GM21360 (cell line): ENCODE results near the gene OGG1.

ENCODE experiments used
- ATAC-seq: cut with Tn5 transposase; IDR thresholded peaks from one replicate; pipeline ENCODE4 v1.9.1; 2021; ENCODE audit warnings: mild to moderate bottlenecking, moderate library complexity; ENCODE audit not compliant: unreplicated experiment

The OGG1 gene

DNA sequence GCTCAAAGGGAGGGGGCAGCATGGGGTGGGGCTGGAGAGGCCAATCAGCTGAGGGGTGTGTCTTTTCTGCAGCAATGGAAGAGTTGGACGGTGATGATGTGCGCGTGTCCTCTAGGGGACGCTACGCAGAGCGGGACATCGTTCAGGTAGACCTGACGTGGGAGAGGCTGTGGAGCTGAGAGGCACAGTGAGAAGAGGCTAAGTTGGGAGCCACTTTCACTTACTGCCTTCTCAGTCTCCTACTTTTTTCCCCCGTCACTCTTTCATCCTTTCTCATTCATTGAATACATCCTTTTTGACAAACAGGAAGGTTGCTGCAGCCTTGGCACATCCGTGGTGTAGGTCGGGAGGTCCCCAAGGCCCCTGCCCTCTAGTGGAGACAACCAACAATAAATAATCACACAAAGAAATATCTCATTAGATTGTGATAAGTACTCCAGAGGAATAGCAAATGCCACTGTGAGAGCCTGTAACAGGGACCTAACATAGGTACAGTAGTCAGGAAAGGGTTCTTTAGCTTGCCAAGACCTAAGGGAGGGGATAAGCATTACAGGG lies 22.6 kb upstream of the OGG1 start:
- no peak for ATAC-seq

DNA sequence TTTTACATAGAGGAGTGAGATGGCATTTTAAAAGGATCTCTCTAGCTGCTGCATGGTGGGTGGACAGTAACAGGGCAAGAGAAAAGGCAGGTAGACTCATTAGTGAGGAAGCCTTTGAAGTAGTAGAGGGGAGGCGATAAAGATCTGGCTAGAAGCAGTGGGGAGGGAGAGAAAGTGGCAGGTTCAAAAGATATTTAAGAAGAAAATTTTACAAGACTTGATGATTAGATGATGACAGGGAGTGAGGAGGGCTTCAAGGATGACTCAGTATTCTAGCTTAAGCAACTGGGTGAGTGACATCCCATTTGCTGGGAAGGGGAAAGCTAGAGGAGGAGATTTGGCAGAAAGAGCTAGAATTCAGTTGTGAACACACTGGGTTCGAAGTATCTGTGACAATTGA lies 22.0 kb upstream of the OGG1 start:
- ATAC-seq, result no peak

DNA sequence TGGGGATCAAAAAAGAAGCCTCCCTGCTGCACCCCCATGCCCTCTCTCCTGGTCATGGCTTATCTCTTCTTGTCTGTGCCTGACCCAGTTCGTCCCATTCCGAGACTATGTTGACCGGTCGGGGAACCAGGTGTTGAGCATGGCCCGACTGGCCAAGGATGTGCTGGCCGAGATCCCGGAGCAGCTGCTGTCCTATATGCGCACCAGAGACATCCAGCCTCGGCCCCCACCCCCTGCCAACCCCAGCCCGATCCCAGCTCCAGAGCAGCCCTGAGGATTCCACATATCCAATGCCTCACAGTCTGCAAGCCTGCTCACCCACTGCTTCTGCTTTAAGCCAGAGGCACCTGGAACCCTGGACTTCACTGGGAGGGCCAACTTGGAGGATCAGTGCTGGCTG lies 20.3 kb upstream of the OGG1 start:
- no peak for ATAC-seq

DNA sequence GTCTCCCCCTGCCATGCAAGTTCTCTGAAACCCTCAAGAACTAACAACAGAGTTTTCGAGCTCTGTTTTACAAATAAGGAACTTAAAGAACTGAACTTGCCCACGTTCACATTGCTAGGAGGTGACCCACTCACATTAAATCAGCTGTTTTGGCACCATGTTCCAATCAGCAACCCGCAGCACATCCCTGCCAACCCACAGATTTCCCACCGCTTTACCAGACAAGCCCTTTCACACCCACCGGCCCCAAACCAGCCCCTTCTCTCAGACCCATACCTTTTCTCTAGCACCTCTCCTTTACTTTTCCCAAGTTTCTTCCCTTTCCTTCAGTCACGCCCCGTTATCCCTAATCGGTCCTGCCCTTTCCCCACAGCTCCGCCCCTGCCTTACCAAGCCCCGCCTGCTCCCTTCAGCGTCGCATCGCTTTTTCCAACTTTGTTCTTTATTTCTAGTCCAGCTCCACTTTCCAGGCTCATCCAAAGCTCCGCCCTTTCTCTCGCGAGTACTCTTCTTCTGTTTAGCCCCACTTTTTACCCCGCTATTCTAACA lies 19.0 kb upstream of the OGG1 start:
- peak; percentile 33 for ATAC-seq

DNA sequence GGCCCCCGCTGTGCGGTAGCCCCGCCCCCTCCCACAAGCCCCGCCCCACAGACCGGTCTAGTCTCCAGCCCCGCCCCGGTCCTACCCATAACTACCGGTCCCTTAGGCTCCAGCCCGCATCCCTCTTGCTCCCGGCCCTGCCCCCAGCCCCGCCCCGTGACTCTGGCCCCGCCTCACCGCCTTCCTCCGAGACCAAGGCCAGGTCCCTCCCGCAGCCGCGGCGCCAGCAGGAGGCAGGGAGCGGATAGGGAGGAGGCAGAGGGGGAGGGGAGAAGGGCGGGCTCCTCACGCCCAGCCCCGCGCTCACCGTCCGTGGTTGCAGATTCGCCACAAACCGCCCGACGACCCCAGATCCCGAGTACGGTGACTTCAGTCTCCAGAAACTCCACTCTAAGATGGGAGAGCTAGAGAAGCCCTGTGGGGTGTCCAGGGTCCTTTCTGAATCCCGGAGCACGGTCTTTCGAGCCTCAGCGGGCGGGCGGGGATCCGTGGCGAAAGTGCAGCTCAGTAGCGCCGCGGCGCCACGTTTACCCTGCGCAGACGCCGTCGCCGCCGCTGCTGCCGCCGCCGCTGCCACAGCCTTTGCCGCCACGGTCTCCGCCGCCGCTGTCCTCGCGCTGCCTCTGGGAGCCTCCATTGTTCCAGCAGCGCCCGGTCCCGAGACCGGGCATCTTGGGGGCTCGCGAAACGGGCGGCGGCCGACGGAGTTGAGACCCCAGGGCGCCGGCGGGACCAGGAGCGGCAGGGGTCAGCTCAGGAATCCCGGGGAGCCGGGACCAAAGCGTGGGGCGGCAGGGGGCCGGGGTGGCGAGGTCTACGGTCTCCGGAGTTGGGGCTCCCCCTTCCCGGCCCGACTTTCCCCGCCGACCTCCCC lies 18.3 kb upstream of the OGG1 start, which contains the start of gene BRPF1:
BRPF1 (plus strand) TSS at position 530 of the 874 bp plus-strand sequence. CDS start 2,406 bp downstream, outside the sequence.
- ATAC-seq, result peak; percentile 92

DNA sequence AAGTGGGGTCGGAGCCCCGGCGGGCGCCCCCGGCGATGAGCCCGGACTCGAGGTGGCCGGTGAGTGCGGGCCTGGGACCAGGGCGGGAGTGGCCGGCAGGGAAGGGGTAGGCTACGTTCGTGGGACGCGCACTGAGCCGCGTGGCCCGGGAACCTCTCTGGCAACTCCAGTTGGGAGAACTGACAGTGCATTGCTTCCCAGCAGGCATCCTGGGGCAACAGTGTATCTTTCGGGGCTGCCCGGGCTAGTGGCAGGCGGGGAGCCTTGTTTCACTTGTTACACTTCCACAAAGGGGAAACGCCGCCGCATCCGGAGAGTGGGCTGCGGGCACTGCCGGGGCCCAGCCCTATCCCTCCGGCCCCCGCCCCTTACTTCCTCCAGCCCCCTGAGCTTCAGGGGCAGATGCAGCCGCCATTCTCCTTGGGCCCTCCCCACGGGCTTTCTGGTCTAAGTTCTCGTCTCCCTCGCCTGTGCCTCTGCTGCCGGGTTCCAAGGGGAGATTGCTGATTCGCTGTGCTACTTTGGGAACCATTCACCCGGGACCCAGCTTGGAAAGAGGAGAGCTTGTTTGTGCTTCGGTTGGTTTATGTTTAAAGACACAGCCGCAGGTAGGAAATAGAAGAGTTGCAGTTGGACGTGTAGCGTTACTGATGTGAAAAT lies 17.5 kb upstream of the OGG1 start:
- ATAC-seq, result peak; percentile 14

DNA sequence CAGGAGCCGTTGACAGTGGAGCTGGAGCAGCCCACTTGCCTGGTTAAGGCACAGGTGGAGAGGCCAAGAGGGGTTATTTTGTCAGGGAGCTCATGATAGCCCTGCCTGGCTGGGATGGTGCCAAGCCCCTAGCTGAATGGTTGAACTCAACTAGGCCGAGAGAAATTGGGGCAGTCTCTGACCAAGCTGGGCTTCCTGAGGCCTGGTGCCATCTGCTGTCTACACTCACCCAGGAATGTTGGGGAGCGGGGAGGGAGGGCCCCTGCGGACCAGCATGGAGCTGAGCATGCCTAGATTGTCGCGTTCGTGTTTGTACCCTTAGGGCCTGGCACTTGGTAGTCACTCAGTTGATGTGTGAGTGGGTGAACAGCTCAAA lies 17.0 kb upstream of the OGG1 start:
- no peak for ATAC-seq

DNA sequence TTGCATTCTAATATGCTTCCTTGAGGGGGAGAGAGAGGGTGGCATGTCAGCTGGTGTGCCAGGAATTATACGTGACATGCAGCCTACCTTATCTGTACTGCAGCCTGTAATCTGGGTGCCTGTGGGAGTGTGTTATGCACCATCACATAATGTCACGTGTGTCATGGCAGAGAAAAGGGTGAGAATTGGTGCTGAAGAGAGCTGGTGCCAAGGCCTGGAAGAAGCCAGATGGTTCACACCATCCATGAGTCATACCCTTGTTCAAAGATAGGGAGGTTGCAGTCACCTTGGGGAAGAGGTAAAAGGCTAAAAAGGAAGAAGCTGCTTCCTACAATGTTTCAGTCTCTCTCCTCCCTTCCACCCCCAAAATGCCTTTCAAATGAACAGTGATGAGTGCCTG lies 12.9 kb upstream of the OGG1 start:
- ATAC-seq, result no peak

DNA sequence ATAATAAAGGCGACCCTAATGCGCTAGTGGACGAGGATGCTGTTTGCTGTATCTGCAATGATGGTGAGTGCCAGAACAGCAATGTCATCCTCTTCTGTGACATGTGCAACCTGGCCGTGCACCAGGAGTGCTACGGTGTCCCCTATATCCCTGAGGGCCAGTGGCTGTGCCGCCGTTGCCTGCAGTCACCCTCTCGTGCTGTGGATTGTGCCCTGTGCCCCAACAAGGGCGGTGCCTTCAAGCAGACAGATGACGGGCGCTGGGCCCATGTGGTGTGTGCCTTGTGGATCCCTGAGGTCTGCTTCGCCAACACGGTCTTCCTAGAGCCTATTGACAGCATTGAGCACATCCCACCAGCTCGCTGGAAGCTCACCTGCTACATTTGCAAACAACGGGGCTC lies 10.6 kb upstream of the OGG1 start:
- no peak for ATAC-seq

DNA sequence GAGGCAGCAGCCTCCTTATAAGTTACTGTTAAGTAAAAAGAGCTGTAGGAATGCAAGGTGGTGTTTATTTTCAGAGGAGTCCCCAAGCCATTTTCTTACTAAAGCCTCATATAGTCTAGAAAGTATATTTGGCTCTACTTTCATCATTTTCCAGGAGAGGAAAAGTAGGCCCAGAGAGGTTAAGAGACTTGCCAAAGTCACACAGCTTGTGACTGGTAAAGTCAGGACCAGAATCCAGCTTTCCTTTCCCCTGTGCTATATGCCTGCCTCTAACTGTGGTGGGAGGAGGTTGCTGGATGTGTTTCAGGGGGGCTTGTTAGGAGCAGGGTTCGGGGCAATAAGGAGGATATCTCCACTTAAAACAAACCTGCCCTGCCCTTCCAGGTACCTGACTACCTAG lies 7.2 kb upstream of the OGG1 start:
- no peak for ATAC-seq

DNA sequence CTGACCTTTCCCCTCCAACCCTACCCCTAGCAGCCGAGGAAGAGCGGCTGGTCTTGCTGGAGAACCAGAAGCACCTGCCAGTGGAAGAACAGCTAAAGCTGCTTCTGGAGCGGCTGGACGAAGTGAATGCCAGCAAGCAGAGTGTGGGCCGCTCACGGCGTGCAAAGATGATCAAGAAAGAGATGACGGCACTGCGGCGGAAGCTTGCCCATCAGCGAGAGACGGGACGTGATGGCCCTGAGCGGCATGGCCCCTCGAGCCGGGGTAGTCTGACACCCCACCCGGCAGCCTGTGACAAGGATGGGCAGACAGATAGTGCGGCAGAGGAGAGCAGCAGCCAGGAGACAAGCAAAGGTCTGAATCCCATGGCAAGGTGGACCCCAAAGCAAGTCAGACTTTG lies 6.2 kb upstream of the OGG1 start:
- ATAC-seq, result no peak

DNA sequence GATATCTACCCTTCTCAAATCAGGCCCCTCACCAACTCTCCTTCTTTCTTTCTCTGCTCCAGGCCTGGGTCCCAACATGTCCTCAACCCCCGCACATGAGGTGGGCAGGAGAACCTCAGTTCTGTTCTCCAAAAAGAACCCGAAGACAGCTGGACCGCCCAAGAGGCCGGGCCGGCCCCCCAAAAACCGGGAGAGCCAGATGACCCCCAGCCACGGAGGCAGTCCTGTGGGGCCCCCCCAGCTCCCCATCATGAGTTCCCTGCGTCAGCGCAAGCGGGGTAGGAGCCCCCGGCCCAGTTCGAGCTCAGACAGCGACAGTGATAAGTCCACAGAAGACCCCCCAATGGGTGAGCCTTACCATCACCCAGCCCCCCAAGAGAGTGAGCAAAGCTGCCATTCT lies 5.6 kb upstream of the OGG1 start:
- no peak for ATAC-seq

DNA sequence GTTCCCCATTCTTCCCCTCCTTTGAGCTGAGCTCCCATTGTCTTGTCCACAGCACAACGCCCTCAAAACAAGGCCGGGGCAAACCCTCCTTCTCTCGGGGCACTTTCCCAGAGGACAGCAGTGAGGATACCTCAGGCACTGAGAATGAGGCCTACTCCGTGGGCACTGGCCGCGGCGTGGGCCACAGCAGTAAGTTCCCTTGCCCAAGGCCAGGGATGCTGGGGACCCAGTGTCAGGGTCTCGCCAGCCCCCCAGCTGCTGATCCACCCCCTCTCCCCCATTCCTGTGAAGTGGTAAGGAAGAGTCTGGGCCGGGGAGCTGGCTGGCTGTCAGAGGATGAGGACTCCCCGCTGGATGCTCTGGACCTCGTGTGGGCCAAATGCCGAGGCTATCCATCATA lies 4.2 kb upstream of the OGG1 start:
- ATAC-seq, result no peak

DNA sequence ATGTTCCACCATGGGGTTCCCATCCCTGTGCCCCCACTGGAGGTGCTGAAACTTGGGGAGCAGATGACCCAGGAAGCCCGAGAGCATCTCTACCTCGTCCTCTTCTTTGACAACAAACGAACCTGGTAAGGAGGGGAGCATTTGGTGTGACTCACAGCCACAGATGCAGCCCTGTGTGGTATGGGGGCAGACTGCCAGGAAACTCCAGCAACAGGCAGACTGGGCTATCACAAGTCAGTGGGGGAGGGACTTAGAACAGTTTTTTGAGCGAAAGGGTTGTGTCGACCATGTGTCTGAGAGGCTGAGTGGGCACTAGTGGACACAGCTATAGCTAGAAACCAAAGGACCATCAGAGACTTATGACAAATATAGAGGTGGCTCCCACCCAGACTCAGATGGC lies 3.4 kb upstream of the OGG1 start:
- ATAC-seq, result no peak

DNA sequence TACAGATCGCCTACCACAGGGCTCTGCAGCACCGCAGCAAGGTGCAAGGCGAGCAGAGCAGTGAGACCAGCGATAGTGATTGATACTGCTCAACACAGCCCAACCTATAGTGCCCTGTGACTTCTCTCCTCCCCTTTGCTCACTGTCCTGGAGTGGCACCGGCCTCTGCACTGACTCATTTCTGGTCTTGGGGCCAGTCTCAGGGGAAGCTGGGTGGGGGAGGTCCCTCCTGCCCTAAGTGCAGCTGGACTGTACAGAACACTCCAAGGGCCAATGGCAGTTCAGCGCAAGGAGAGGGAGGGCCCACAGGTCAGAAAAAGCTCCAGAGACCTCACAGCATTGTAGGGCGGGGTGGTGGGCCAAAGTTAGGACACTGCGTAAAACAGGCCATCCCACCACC lies 2.5 kb upstream of the OGG1 start:
- ATAC-seq, result no peak

DNA sequence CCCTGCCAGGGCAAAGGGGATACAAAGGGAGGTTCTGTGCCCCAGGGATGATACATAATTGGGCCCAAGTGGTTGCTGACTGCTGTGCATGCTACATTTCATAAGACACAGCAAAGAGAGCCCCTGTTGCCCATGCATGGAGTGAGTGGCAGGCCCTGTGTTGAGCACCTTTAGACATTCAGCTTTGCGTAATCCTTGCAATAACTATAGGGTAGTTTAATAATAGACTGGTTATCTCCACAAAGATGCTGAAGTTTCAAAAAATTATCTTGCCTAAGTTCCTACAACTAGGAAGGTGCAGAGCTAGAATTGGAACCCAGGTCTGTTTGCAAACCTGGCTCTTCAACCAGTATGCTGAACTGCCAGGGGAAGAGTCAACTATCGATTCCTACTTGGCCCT lies 1.7 kb upstream of the OGG1 start:
- no peak for ATAC-seq

DNA sequence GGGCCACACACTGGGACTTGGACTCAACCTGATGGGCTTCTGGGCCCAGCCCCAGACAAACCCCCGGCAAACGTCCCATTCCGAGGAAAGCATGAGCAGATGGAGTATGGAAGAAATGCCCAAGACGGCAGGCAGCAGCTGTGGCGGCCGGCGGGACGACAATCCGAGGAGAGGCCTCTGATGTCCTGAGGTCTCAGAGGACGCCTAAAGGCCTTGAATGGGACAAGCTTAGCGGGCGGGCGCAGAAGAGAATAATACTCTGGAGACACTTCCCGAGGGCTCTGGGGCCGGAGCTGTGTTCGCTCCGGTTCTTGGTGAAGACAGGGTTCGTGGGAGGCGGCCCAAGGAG lies 482 bp upstream of the OGG1 start:
- ATAC-seq, result no peak

DNA sequence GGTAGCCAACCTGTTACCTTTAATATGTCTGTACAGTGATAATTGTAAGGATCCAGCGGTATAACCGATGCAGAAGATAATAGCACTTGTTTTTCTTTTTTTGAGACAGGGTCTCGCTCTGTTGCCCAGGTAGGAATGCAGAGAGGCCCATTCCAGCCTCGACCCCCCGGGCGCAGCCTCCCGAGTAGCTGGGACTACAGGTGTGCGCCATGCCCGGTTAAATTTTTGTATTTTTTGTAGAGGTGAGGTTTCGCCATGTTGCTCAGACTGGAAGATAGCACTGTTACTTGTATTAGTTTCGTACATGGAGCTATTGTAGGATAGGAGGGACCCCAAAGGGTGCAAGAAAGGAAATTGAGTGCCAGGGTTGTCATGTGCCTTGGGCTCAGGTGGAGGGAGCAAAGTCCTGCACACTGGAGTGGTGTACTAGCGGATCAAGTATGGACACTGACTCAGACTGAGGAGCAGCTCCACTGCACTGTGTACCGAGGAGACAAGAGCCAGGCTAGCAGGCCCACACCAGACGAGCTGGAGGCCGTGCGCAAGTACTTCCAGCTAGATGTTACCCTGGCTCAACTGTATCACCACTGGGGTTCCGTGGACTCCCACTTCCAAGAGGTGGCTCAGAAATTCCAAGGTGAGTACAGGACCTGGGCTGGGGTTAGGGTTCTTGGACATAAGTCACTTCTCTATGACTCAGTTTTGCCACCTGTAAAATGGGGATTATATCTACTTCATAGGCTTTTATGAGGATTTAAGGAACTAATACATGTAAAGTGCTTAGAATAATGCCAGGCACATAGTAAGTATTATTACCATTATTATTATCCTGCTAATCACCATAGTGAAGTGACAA lies 1.0 kb downstream of the OGG1 start:
- no peak for ATAC-seq

DNA sequence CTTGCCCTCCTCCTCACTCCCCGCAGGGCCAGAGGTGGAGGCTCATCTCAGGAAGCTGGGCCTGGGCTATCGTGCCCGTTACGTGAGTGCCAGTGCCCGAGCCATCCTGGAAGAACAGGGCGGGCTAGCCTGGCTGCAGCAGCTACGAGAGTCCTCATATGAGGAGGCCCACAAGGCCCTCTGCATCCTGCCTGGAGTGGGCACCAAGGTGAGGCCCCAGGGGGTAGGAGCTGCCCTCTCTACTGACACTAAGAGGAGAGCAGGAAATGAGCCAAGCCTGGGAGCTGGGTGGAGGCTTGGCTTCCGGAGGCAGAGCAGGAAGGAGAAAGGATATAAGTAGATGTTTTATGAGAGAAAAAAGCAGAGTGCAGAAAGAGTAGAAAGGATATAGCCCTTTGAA lies 4.9 kb downstream of the OGG1 start:
- ATAC-seq, result no peak

DNA sequence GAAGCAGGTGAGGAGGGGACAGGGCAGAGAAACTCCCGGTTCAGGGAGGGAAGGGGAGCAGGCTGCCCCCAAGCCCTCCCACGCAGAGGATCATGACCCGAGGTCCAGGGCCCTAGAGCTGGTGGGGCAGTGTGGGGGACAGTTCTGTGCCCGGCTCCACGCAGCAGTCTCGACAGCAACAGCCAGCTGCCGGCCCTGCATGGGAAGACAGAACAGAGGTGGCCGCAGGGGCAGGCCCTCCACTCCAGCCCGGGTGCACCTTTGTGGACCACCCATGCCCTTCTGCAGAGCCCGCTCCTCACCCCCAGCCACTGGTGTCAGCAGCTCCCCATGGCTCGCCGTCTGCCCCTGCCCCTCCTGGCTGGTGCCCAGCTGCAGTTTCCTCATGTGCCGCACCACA lies 7.7 kb downstream of the OGG1 start:
- ATAC-seq, result no peak
